GM23338 (cell line): ENCODE data around the gene SNCB. TPM values are rescaled to one million over a fixed set of nuclear protein-coding genes. Genes with fewer than 3 reads are reported as not detected.

Source experiments
- ATAC-seq: fragments of 200-7000 bp; cut with Tn5 transposase; 3 replicates; pipeline ENCODE4 v1.9.1; 2020
- DNase-seq: peaks from one replicate; pipeline ENCODE4 v3.0.0-alpha.2; 2015; ENCODE audit warnings: low spot score
- H2AFZ ChIP-seq: fragments of 200-600 bp; sonication (generic); 2 replicates; pipeline ENCODE4 v1.8.0; 2016; ENCODE audit warnings: antibody characterized with exemption, mild to moderate bottlenecking, moderate library complexity
- H3F3A ChIP-seq: fragments of 200-600 bp; sonication (generic); replicated peaks from 2 replicates; pipeline ENCODE4 v1.8.0; 2017; ENCODE audit warnings: antibody characterized with exemption, mixed run types, low read depth
- H3K27ac ChIP-seq: fragments of 200-600 bp; sonication (generic); 2 replicates; pipeline ENCODE4 v1.6.1; 2016; ENCODE audit warnings: low read depth
- H3K27me3 ChIP-seq: fragments of 200-600 bp; sonication (generic); 2 replicates; pipeline ENCODE4 v1.8.0; 2016; ENCODE audit warnings: mild to moderate bottlenecking, mixed run types, moderate library complexity; ENCODE audit not compliant: insufficient read depth
- H3K36me3 ChIP-seq: fragments of 200-600 bp; sonication (generic); 2 replicates; pipeline ENCODE4 v1.8.0; 2016; ENCODE audit warnings: mild to moderate bottlenecking; ENCODE audit not compliant: insufficient read depth
- H3K4me1 ChIP-seq: fragments of 200-600 bp; sonication (generic); 2 replicates; pipeline ENCODE4 v1.8.0; 2016; ENCODE audit warnings: mild to moderate bottlenecking, moderate library complexity; ENCODE audit not compliant: insufficient read depth
- H3K4me2 ChIP-seq: fragments of 200-600 bp; sonication (generic); 2 replicates; pipeline ENCODE4 v1.7.1; 2017; ENCODE audit warnings: mixed run types
- H3K4me3 ChIP-seq: fragments of 200-600 bp; sonication (generic); 2 replicates; pipeline ENCODE4 v1.6.1; 2016; ENCODE audit warnings: mixed run types
- H3K79me2 ChIP-seq: fragments of 200-600 bp; sonication (generic); replicated peaks from 2 replicates; pipeline ENCODE4 v1.8.0; 2017; ENCODE audit warnings: mild to moderate bottlenecking; ENCODE audit not compliant: insufficient read depth
- H3K9me2 ChIP-seq: fragments of 200-600 bp; sonication (generic); 2 replicates; pipeline ENCODE4 v1.8.0; 2017; ENCODE audit not compliant: insufficient read depth
- H4K20me1 ChIP-seq: fragments of 200-600 bp; sonication (generic); replicated peaks from 2 replicates; pipeline ENCODE4 v1.8.0; 2017; ENCODE audit warnings: mild to moderate bottlenecking; ENCODE audit not compliant: insufficient read depth
- H3K27ac Mint-ChIP-seq: 2 replicates; pipeline ENCODE4 v1.8.0; 2020; ENCODE audit warnings: inconsistent platforms, mild to moderate bottlenecking, moderate library complexity, mixed read lengths
- H3K27me3 Mint-ChIP-seq: 3 replicates; pipeline ENCODE4 v1.8.0; 2022; ENCODE audit warnings: low read depth, mild to moderate bottlenecking, moderate library complexity, mixed read lengths, inconsistent platforms; ENCODE audit not compliant: insufficient read depth, poor library complexity
- H3K36me3 Mint-ChIP-seq: 3 replicates; pipeline ENCODE4 v1.8.0; 2021; ENCODE audit warnings: low read depth, mild to moderate bottlenecking, inconsistent platforms, moderate library complexity, mixed read lengths
- H3K4me1 Mint-ChIP-seq: 3 replicates; pipeline ENCODE4 v1.8.0; 2020; ENCODE audit warnings: mild to moderate bottlenecking, inconsistent platforms, mixed read lengths
- H3K4me3 Mint-ChIP-seq: 3 replicates; pipeline ENCODE4 v1.8.0; 2021; ENCODE audit warnings: moderate library complexity, mild to moderate bottlenecking, inconsistent platforms, mixed read lengths
- H3K9me3 Mint-ChIP-seq: 3 replicates; pipeline ENCODE4 v1.8.0; 2020; ENCODE audit warnings: moderate library complexity, mild to moderate bottlenecking, inconsistent platforms, mixed read lengths
- CREB1 ChIP-seq: fragments of 250-450 bp; sonication (Bioruptor Pico); IDR thresholded peaks from 2 replicates; pipeline ENCODE4 v1.5.0; 2020; ENCODE audit warnings: low read depth, mild to moderate bottlenecking, moderate library complexity
- EZH2 ChIP-seq: fragments of 200-600 bp; sonication (generic); IDR thresholded peaks from one replicate; pipeline ENCODE4 v1.8.0; 2017; ENCODE audit warnings: antibody characterized with exemption, mild to moderate bottlenecking, low read depth; ENCODE audit not compliant: unreplicated experiment
- EZH2phosphoT487 ChIP-seq: fragments of 200-600 bp; sonication (generic); IDR thresholded peaks from one replicate; pipeline ENCODE4 v1.8.1; 2018; ENCODE audit warnings: antibody characterized with exemption; ENCODE audit not compliant: unreplicated experiment
- JUNB ChIP-seq: IDR thresholded peaks from one replicate; pipeline ENCODE4 v1.6.1; 2016; ENCODE audit warnings: antibody characterized with exemption; ENCODE audit not compliant: unreplicated experiment
- NANOG ChIP-seq: IDR thresholded peaks from 2 replicates; pipeline ENCODE4 v1.6.1; 2016; ENCODE audit warnings: antibody characterized with exemption, borderline replicate concordance
- POLR2AphosphoS5 ChIP-seq: IDR thresholded peaks from 2 replicates; pipeline ENCODE4 v1.6.1; 2016; ENCODE audit warnings: antibody characterized with exemption, low read depth
- STAT1 ChIP-seq: IDR thresholded peaks from one replicate; pipeline ENCODE4 v1.6.1; 2016; ENCODE audit warnings: antibody characterized with exemption; ENCODE audit not compliant: unreplicated experiment
- ZNF114 ChIP-seq: fragments of 250-450 bp; sonication (Bioruptor Pico); IDR thresholded peaks from 2 replicates; pipeline ENCODE4 v1.5.0; 2020; ENCODE audit warnings: mild to moderate bottlenecking, moderate library complexity
- ZNF331 ChIP-seq: fragments of 250-450 bp; sonication (Bioruptor Pico); IDR thresholded peaks from 2 replicates; pipeline ENCODE4 v1.5.0; 2020; ENCODE audit warnings: low read depth, mild to moderate bottlenecking, moderate library complexity
- polyA plus RNA-seq: library from polyadenylated mRNA; unstranded; fragments of >200 nt; fragmentation: Nextera tagmentation; extraction: Ambion mirVana; gene quantifications from 2 replicates; pipeline ENCODE4 v1.2.1, GENCODE V29; 2016
- total RNA-seq: library from RNA; depleted of rRNA; stranded (reverse); fragments of >200 nt; shearing (Covaris generic); gene quantifications from 2 replicates; pipeline ENCODE4 v1.2.3, GENCODE V29; 2014
- TF ChIP-seq, protein P1 (sequence below): IDR thresholded peaks from 2 replicates; pipeline ENCODE4 v1.6.1; 2016; ENCODE audit warnings: antibody characterized with exemption
- TF ChIP-seq, protein P2 (sequence below), 2 experiments: fragments of 200-600 bp in 1 of 2; sonication (generic) in 1 of 2; conservative IDR thresholded peaks; 2 replicates each; pipeline versions ENCODE4 v1.5.1 to v1.6.1; 2016 to 2017; ENCODE audit warnings: antibody characterized with exemption in 2 of 2, low read depth in 2 of 2, mild to moderate bottlenecking in 2 of 2, moderate library complexity in 1 of 2
- TF ChIP-seq, protein P3 (sequence below): fragments of 250-450 bp; sonication (Bioruptor Pico); IDR thresholded peaks from 2 replicates; pipeline ENCODE4 v1.5.0; 2020; ENCODE audit warnings: mild to moderate bottlenecking, moderate library complexity

Gene SNCB
- total and polyA plus RNA-seq, 2 experiments from 2014 or later: 3.6 to 13.5 TPM

DNA sequence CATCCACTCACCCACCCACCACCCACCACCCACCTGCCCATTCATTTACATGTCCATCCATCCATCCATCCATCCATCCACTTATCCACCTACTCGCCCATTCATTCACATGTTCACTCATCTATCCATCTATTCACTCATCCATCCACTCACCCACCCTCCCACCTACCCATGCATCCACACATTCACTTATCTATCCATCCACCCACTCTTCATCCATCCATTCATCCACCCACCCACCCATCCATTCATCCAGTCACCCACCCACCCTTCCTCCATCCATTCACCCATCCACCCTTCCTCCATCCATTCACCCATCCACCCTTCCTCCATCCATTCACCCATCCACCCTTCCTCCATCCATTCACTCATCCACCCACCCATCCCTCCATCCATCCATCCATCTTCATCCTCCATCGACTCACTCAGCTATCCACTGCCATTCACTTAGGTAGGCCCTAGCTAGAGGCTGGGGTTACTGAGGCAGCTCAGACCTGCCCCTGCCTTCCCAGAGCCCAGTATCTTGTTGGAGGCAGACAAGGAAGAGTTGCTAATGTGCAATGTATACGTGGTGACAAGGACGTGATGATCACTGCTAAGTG, 29.6 kb upstream of the SNCB start:
- no peaks in the 10 kb centered on the region for H3K27me3 ChIP-seq
- H3K36me3 ChIP-seq: no peaks in the 10 kb centered on the region
- no peaks in the 10 kb centered on the region for H3K79me2 ChIP-seq
- no peaks in the 10 kb centered on the region; the same call in 1 of the 2 replicates for H3K4me1 ChIP-seq
- H4K20me1 ChIP-seq: no peaks in the 10 kb centered on the region
- H3K9me2 ChIP-seq: no peaks in the 10 kb centered on the region
- ATAC-seq: no peak
- H3K36me3 Mint-ChIP-seq: no peaks in the 10 kb centered on the region
- no peak overlapping the region for H2AFZ ChIP-seq
- H3F3A ChIP-seq: 0 out of 2 replicates have a peak, but pooled peaks cover 6% of the 10 kb centered on the region
- H3K4me3 Mint-ChIP-seq: no peak overlapping the region
- H3K4me3 ChIP-seq: no peak overlapping the region
- no peak overlapping the region for H3K4me2 ChIP-seq
- DNase-seq: no peak
- peaks cover 6% of the 10 kb centered on the region for H3K27me3 Mint-ChIP-seq
- no peak overlapping the region for H3K27ac ChIP-seq
- no peak for TF ChIP-seq JUNB
- peaks cover 16% of the 10 kb centered on the region for H3K4me1 Mint-ChIP-seq
- H3K27ac Mint-ChIP-seq: no peak overlapping the region
- no peaks in the 10 kb centered on the region for H3K9me3 Mint-ChIP-seq

DNA sequence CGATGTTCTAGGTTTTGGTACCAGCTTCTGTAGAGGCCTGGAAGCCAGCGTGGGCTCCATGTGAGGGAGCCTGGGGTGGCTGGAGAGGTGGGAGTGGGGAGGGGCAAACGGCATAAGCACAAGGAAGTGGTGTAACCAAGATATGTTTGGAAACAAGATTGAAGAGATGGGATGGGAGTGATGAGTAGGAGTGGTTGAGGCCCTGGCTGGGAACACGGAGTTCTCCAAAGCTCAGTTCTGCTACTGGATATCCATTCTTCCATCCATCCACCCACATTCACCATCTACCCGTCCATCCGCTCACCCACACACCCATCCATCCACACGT, 29.1 kb upstream of the SNCB start:
- DNase-seq (no peak), ATAC-seq (no peak)
- Histone ChIP-seq H3K27me3 (no peaks in the 10 kb centered on the region), H3K4me1 (no peaks in the 10 kb centered on the region; the same call in 1 of the 2 replicates), H4K20me1 (no peaks in the 10 kb centered on the region), H2AFZ (no peak overlapping the region), H3F3A (0 out of 2 replicates have a peak, but pooled peaks cover 6% of the 10 kb centered on the region), H3K79me2 (no peaks in the 10 kb centered on the region), H3K4me2 (no peak overlapping the region), H3K27ac (no peak overlapping the region), H3K4me3 (no peak overlapping the region), H3K9me2 (no peaks in the 10 kb centered on the region), H3K36me3 (no peaks in the 10 kb centered on the region)
- no peaks in the 10 kb centered on the region for H3K9me3 Mint-ChIP-seq
- H3K4me1 Mint-ChIP-seq: peaks cover 15% of the 10 kb centered on the region
- H3K4me3 Mint-ChIP-seq: no peak overlapping the region
- H3K36me3 Mint-ChIP-seq: no peaks in the 10 kb centered on the region
- peaks cover 6% of the 10 kb centered on the region for H3K27me3 Mint-ChIP-seq
- H3K27ac Mint-ChIP-seq: no peak overlapping the region
- TF ChIP-seq STAT1 (no peak), POLR2AphosphoS5 (no peak), ZNF114 (CRISPR knock-in tag) (no peak), EZH2 (no peak), EZH2phosphoT487 (no peak), CREB1 (CRISPR knock-in tag) (no peak), NANOG (no peak), JUNB (no peak), ZNF331 (CRISPR knock-in tag) (no peak)
- TF ChIP-seq, protein P1, sequence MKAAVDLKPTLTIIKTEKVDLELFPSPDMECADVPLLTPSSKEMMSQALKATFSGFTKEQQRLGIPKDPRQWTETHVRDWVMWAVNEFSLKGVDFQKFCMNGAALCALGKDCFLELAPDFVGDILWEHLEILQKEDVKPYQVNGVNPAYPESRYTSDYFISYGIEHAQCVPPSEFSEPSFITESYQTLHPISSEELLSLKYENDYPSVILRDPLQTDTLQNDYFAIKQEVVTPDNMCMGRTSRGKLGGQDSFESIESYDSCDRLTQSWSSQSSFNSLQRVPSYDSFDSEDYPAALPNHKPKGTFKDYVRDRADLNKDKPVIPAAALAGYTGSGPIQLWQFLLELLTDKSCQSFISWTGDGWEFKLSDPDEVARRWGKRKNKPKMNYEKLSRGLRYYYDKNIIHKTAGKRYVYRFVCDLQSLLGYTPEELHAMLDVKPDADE: no peak
- TF ChIP-seq, protein P2, sequence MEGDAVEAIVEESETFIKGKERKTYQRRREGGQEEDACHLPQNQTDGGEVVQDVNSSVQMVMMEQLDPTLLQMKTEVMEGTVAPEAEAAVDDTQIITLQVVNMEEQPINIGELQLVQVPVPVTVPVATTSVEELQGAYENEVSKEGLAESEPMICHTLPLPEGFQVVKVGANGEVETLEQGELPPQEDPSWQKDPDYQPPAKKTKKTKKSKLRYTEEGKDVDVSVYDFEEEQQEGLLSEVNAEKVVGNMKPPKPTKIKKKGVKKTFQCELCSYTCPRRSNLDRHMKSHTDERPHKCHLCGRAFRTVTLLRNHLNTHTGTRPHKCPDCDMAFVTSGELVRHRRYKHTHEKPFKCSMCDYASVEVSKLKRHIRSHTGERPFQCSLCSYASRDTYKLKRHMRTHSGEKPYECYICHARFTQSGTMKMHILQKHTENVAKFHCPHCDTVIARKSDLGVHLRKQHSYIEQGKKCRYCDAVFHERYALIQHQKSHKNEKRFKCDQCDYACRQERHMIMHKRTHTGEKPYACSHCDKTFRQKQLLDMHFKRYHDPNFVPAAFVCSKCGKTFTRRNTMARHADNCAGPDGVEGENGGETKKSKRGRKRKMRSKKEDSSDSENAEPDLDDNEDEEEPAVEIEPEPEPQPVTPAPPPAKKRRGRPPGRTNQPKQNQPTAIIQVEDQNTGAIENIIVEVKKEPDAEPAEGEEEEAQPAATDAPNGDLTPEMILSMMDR (conservative IDR thresholded peaks at IDR 0.05; ENCODE audit: low read depth in 2 of 2): no peak
- TF ChIP-seq, protein P3, sequence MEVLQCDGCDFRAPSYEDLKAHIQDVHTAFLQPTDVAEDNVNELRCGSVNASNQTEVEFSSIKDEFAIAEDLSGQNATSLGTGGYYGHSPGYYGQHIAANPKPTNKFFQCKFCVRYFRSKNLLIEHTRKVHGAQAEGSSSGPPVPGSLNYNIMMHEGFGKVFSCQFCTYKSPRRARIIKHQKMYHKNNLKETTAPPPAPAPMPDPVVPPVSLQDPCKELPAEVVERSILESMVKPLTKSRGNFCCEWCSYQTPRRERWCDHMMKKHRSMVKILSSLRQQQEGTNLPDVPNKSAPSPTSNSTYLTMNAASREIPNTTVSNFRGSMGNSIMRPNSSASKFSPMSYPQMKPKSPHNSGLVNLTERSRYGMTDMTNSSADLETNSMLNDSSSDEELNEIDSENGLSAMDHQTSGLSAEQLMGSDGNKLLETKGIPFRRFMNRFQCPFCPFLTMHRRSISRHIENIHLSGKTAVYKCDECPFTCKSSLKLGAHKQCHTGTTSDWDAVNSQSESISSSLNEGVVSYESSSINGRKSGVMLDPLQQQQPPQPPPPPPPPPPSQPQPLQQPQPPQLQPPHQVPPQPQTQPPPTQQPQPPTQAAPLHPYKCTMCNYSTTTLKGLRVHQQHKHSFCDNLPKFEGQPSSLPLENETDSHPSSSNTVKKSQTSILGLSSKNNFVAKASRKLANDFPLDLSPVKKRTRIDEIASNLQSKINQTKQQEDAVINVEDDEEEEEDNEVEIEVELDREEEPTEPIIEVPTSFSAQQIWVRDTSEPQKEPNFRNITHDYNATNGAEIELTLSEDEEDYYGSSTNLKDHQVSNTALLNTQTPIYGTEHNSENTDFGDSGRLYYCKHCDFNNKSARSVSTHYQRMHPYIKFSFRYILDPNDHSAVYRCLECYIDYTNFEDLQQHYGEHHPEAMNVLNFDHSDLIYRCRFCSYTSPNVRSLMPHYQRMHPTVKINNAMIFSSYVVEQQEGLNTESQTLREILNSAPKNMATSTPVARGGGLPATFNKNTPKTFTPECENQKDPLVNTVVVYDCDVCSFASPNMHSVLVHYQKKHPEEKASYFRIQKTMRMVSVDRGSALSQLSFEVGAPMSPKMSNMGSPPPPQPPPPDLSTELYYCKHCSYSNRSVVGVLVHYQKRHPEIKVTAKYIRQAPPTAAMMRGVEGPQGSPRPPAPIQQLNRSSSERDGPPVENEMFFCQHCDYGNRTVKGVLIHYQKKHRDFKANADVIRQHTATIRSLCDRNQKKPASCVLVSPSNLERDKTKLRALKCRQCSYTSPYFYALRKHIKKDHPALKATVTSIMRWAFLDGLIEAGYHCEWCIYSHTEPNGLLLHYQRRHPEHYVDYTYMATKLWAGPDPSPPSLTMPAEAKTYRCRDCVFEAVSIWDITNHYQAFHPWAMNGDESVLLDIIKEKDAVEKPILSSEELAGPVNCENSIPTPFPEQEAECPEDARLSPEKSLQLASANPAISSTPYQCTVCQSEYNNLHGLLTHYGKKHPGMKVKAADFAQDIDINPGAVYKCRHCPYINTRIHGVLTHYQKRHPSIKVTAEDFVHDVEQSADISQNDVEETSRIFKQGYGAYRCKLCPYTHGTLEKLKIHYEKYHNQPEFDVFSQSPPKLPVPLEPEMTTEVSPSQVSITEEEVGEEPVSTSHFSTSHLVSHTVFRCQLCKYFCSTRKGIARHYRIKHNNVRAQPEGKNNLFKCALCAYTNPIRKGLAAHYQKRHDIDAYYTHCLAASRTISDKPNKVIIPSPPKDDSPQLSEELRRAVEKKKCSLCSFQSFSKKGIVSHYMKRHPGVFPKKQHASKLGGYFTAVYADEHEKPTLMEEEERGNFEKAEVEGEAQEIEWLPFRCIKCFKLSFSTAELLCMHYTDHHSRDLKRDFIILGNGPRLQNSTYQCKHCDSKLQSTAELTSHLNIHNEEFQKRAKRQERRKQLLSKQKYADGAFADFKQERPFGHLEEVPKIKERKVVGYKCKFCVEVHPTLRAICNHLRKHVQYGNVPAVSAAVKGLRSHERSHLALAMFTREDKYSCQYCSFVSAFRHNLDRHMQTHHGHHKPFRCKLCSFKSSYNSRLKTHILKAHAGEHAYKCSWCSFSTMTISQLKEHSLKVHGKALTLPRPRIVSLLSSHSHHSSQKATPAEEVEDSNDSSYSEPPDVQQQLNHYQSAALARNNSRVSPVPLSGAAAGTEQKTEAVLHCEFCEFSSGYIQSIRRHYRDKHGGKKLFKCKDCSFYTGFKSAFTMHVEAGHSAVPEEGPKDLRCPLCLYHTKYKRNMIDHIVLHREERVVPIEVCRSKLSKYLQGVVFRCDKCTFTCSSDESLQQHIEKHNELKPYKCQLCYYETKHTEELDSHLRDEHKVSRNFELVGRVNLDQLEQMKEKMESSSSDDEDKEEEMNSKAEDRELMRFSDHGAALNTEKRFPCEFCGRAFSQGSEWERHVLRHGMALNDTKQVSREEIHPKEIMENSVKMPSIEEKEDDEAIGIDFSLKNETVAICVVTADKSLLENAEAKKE (CRISPR knock-in tag): no peak
